ENCODE measurements around the gene ANGPTL8. TPM values are rescaled to one million over a fixed set of nuclear protein-coding genes. Genes with fewer than 3 reads are reported as not detected.

The ANGPTL8 gene
- polyA plus RNA-seq, 2 of the 4 experiments (the other 2 are of a cell fraction): 0.12 TPM; not detected in 1

DNA sequence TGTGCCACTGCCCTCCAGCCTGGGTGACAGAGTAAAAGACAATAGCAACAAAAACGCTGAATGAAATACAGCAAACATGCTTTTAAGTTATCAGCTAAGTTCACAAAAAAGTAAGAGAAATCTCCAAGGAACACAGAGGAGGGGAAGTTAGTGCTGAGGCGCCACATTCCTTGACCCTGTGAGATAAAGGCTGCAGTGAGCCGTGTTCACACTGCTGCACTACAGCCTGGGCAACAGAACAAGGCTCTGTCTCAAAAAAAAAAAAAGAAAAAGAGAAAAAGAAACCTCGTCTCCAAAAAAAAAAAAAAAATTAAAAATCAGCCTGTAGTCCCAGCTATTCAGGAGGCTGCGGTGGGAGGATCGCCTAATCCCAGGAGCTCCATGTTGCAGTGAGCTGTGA, 39.3 kb downstream of the ANGPTL8 start:
- 54% methylated on average over 6 of the region's 6 CpGs for WGBS (ENCODE audit: missing lambda C conversion rate)
- no peak overlapping the region for H3K4me2 ChIP-seq
- no peaks in the 10 kb centered on the region for H3K9me3 ChIP-seq
- H3K4me1 ChIP-seq: no peaks in the 10 kb centered on the region
- ChIA-PET POLR2A (no interaction called here), CTCF (interaction anchor here (0.6 to 1.4 kb wide), 5 partner anchors 11 to 842 kb away, joined by 3 to 7 read pairs (median 4); no protein-coding TSS in a partner anchor)
- TF ChIP-seq, protein P1, sequence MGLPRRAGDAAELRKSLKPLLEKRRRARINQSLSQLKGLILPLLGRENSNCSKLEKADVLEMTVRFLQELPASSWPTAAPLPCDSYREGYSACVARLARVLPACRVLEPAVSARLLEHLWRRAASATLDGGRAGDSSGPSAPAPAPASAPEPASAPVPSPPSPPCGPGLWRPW (IDR thresholded peaks at IDR 0.05): no peak
- TF ChIP-seq TP53 (CRISPR knock-in tag; IDR thresholded peaks at IDR 0.05): no peak
- TF ChIP-seq, protein P2, sequence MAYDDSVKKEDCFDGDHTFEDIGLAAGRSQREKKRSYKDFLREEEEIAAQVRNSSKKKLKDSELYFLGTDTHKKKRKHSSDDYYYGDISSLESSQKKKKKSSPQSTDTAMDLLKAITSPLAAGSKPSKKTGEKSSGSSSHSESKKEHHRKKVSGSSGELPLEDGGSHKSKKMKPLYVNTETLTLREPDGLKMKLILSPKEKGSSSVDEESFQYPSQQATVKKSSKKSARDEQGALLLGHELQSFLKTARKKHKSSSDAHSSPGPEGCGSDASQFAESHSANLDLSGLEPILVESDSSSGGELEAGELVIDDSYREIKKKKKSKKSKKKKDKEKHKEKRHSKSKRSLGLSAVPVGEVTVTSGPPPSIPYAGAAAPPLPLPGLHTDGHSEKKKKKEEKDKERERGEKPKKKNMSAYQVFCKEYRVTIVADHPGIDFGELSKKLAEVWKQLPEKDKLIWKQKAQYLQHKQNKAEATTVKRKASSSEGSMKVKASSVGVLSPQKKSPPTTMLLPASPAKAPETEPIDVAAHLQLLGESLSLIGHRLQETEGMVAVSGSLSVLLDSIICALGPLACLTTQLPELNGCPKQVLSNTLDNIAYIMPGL (CRISPR knock-in tag; IDR thresholded peaks at IDR 0.05; ENCODE audit: borderline replicate concordance): no peak
- TF ChIP-seq, protein P3, sequence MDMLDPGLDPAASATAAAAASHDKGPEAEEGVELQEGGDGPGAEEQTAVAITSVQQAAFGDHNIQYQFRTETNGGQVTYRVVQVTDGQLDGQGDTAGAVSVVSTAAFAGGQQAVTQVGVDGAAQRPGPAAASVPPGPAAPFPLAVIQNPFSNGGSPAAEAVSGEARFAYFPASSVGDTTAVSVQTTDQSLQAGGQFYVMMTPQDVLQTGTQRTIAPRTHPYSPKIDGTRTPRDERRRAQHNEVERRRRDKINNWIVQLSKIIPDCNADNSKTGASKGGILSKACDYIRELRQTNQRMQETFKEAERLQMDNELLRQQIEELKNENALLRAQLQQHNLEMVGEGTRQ (IDR thresholded peaks at IDR 0.05): no peak
- no peak for TF ChIP-seq SMC3 (IDR thresholded peaks at IDR 0.05)
- no peak for TF ChIP-seq HEYL (CRISPR knock-in tag; IDR thresholded peaks at IDR 0.05)
- no peak for TF ChIP-seq EHF (CRISPR knock-in tag; IDR thresholded peaks at IDR 0.05)
- TF ChIP-seq RAD21 (conservative IDR thresholded peaks at IDR 0.05 in 1 of 2, IDR thresholded peaks at IDR 0.05 in 1 of 2): no peak
- TF ChIP-seq KDM1A (IDR thresholded peaks at IDR 0.05; ENCODE audit: low read depth): no peak
- TF ChIP-seq MYC (IDR thresholded peaks at IDR 0.05; ENCODE audit: borderline replicate concordance, low read length): no peak
- TF ChIP-seq HOXA7 (CRISPR knock-in tag; IDR thresholded peaks at IDR 0.05): no peak
- TF ChIP-seq, protein P4, sequence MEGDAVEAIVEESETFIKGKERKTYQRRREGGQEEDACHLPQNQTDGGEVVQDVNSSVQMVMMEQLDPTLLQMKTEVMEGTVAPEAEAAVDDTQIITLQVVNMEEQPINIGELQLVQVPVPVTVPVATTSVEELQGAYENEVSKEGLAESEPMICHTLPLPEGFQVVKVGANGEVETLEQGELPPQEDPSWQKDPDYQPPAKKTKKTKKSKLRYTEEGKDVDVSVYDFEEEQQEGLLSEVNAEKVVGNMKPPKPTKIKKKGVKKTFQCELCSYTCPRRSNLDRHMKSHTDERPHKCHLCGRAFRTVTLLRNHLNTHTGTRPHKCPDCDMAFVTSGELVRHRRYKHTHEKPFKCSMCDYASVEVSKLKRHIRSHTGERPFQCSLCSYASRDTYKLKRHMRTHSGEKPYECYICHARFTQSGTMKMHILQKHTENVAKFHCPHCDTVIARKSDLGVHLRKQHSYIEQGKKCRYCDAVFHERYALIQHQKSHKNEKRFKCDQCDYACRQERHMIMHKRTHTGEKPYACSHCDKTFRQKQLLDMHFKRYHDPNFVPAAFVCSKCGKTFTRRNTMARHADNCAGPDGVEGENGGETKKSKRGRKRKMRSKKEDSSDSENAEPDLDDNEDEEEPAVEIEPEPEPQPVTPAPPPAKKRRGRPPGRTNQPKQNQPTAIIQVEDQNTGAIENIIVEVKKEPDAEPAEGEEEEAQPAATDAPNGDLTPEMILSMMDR (IDR thresholded peaks at IDR 0.05): no peak
- TF ChIP-seq ESRRA (IDR thresholded peaks at IDR 0.05; ENCODE audit: borderline replicate concordance, low read length): no peak
- TF ChIP-seq, protein P5, sequence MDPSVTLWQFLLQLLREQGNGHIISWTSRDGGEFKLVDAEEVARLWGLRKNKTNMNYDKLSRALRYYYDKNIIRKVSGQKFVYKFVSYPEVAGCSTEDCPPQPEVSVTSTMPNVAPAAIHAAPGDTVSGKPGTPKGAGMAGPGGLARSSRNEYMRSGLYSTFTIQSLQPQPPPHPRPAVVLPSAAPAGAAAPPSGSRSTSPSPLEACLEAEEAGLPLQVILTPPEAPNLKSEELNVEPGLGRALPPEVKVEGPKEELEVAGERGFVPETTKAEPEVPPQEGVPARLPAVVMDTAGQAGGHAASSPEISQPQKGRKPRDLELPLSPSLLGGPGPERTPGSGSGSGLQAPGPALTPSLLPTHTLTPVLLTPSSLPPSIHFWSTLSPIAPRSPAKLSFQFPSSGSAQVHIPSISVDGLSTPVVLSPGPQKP (IDR thresholded peaks at IDR 0.05; ENCODE audit: low read depth, low read length): no peak
- TF ChIP-seq KDM5A (IDR thresholded peaks at IDR 0.05): no peak
- TF ChIP-seq RFX5 (IDR thresholded peaks at IDR 0.05): no peak
- TF ChIP-seq ZC3H11A (IDR thresholded peaks at IDR 0.05): no peak
- TF ChIP-seq EP300 (IDR thresholded peaks at IDR 0.05): no peak
- TF ChIP-seq, protein P6, sequence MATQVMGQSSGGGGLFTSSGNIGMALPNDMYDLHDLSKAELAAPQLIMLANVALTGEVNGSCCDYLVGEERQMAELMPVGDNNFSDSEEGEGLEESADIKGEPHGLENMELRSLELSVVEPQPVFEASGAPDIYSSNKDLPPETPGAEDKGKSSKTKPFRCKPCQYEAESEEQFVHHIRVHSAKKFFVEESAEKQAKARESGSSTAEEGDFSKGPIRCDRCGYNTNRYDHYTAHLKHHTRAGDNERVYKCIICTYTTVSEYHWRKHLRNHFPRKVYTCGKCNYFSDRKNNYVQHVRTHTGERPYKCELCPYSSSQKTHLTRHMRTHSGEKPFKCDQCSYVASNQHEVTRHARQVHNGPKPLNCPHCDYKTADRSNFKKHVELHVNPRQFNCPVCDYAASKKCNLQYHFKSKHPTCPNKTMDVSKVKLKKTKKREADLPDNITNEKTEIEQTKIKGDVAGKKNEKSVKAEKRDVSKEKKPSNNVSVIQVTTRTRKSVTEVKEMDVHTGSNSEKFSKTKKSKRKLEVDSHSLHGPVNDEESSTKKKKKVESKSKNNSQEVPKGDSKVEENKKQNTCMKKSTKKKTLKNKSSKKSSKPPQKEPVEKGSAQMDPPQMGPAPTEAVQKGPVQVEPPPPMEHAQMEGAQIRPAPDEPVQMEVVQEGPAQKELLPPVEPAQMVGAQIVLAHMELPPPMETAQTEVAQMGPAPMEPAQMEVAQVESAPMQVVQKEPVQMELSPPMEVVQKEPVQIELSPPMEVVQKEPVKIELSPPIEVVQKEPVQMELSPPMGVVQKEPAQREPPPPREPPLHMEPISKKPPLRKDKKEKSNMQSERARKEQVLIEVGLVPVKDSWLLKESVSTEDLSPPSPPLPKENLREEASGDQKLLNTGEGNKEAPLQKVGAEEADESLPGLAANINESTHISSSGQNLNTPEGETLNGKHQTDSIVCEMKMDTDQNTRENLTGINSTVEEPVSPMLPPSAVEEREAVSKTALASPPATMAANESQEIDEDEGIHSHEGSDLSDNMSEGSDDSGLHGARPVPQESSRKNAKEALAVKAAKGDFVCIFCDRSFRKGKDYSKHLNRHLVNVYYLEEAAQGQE (IDR thresholded peaks at IDR 0.05): no peak
- H3K27ac ChIP-seq: no peak overlapping the region
- ATAC-seq: no peak
- FAIRE-seq: no peak
- no peak for DNase-seq (ENCODE audit: low read depth in 1 of 2, low spot score in 1 of 2)
- H3K4me3 ChIP-seq: no peak overlapping the region

Data from A549 (cell line).